Measurements from ENCODE around the gene CNPPD1. TPM values are rescaled to one million over a fixed set of nuclear protein-coding genes. Genes with fewer than 3 reads are reported as not detected.

CNPPD1 gene
- total and polyA plus RNA-seq, 8 donors: 12.8 to 48.2 (median 35.2) TPM

- Histone ChIP-seq H3K27me3 (no peaks in the 10 kb centered on the region), H3K36me3 (peaks cover 59 to 76% (median 74%) of the 10 kb centered on the region in 4 donors)
- intact Hi-C loops (cut with DNase I; ENCODE audit: low total_unique reads): loop anchor here (10.0 kb wide), 1 partner anchor 63 kb away; no protein-coding TSS in a partner anchor
Observed at GRCh38 chr2:219221957-219222518, 45.3 kb upstream of the CNPPD1 start.

GRCh38 chr2:219220652-219221402, 44.1 kb upstream of the CNPPD1 start:
- H3K27ac ChIP-seq: no peak overlapping the region
- no peak for DNase-seq
- intact Hi-C loops (cut with DNase I; ENCODE audit: low total_unique reads): loop anchor here (10.0 kb wide), 1 partner anchor 64 kb away; no protein-coding TSS in a partner anchor

More at GRCh38 chr2:219221957-219222518, 45.3 kb upstream of the CNPPD1 start:
- WGBS, 5 donors: 89 to 97% (median 93%) methylated on average over 12 to 16 of the region's 16 CpGs
- Histone ChIP-seq H3K4me1 (peaks cover 20 to 53% (median 30%) of the 10 kb centered on the region in 4 donors), H3K9me3 (no peaks in the 10 kb centered on the region), H3K4me3 (no peak overlapping the region), H3K27ac (no peak overlapping the region)
- TF ChIP-seq POLR2A (IDR thresholded peaks at IDR 0.05) (no peak), POLR2AphosphoS5 (IDR thresholded peaks at IDR 0.05) (no peak), CTCF (IDR thresholded peaks at IDR 0.05) (no peak), EP300 (IDR thresholded peaks at IDR 0.05) (no peak)
- DNase-seq: no peak

GRCh38 chr2:219219784-219220532, 43.2 kb upstream of the CNPPD1 start:
- intact Hi-C loops (cut with DNase I; ENCODE audit: low total_unique reads): loop anchor here (5.0 to 10.0 kb wide), 2 partner anchors 48 to 65 kb away; partner anchors contain the start of gene SLC23A3
- H3K27ac ChIP-seq: peak overlapping the region in 4 of 5 donors; percentile 89 to 95 (median 94)

More at GRCh38 chr2:219220652-219221402, 44.1 kb upstream of the CNPPD1 start:
- TF ChIP-seq CTCF (IDR thresholded peaks at IDR 0.05): no peak
- TF ChIP-seq POLR2A (IDR thresholded peaks at IDR 0.05): no peak
- TF ChIP-seq POLR2AphosphoS5 (IDR thresholded peaks at IDR 0.05): no peak
- TF ChIP-seq EP300 (IDR thresholded peaks at IDR 0.05): no peak
- Histone ChIP-seq H3K36me3 (peaks cover 63 to 71% (median 67%) of the 10 kb centered on the region in 4 donors), H3K4me3 (no peak overlapping the region), H3K4me1 (peaks cover 25 to 55% (median 37%) of the 10 kb centered on the region in 4 donors), H3K27me3 (no peaks in the 10 kb centered on the region), H3K9me3 (no peaks in the 10 kb centered on the region)
- WGBS, 5 donors: 91 to 94% (median 92%) methylated on average over 17 to 19 of the region's 19 CpGs

More at GRCh38 chr2:219219784-219220532, 43.2 kb upstream of the CNPPD1 start:
- H3K9me3 ChIP-seq: no peaks in the 10 kb centered on the region
- DNase-seq: no peak
- TF ChIP-seq EP300 (IDR thresholded peaks at IDR 0.05): no peak
- no peak for TF ChIP-seq CTCF (IDR thresholded peaks at IDR 0.05)
- no peak for TF ChIP-seq POLR2A (IDR thresholded peaks at IDR 0.05)
- TF ChIP-seq POLR2AphosphoS5 (IDR thresholded peaks at IDR 0.05): no peak
- H3K27me3 ChIP-seq: no peaks in the 10 kb centered on the region
- H3K36me3 ChIP-seq: peaks cover 63 to 71% (median 65%) of the 10 kb centered on the region in 4 donors
- 87 to 92% (median 90%) methylated on average over 17 to 18 of the region's 18 CpGs for WGBS, 5 donors
- H3K4me1 ChIP-seq: peaks cover 25 to 49% (median 39%) of the 10 kb centered on the region in 4 donors
- peak overlapping the region in 1 of 4 donors; percentile 69 for H3K4me3 ChIP-seq
